T follicular helper cell (primary cell): Measurements from ENCODE around the gene KRTAP19-6.
"Not testable (repeated sequence)": the region's sequence is repeated elsewhere in the genome, so short reads cannot be mapped to it uniquely, and the experiment has no call there.

Experiments used
- DNase-seq: peaks from one replicate; pipeline ENCODE4 v3.0.0-alpha.2; 2020; ENCODE audit warnings: low read depth
- total RNA-seq, 2 experiments: gene quantifications; one replicate each; lab custom pipeline; 2026; lab: John Stamatoyannopoulos, UW

KRTAP19-6 gene
- 0 reads per million in 2 experiments for total RNA-seq

- DNase-seq, result no peak
Observed at GRCh38 chr21:30541764-30542163, at the start of gene KRTAP19-6. Gene KRTAP19-6 (minus strand): TSS chr21:30541864. CDS start chr21:30541833, 31 bp downstream.

GRCh38 chr21:30590297-30590696 lies 48.6 kb upstream of the KRTAP19-6 start, which contains the start of gene KRTAP22-2:
Gene KRTAP22-2 (minus strand): TSS chr21:30590397.
- DNase-seq, result no peak

DNA sequence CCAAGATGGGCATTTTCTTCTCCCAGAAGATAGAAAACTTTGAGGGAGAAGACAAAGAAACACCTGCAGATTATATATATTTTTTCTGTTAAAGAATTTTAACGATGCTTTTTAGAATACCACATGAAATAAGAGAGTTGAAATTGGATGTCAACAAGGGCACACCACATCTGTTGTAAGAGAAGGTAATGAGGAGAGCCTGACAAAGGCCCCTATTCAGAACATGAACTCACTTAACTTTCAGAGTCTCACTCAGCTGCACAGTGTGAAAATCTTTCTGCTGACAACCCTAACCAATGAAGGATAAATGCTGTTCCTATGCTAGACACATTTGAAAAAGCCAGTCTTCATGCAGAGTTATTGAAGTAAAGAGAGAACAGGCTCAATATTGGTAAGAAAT lies 41.2 kb upstream of the KRTAP19-6 start:
- DNase-seq, result no peak

DNA sequence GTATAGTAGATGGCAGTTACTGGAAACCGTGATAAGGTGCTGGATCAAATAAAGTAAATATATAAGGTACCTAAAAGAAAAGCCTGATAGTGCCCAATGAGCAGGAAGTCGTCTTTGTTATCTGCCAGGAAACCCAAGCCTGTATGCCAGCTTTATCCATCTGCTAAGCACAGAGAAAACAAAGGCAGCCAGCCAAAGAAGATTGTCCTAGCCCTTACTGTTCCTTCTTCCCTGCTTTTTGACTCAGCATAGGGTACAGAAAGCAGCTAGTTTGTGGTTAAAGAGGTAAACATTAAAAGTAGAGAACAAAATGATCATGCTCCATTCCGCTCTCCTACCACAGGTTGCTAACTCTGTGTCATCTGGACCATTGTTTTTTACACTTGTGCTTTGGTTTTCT lies 38.5 kb upstream of the KRTAP19-6 start:
- no peak for DNase-seq

- DNase-seq, result no peak
Observed at GRCh38 chr21:30579346-30579745, 37.7 kb upstream of the KRTAP19-6 start.

DNA sequence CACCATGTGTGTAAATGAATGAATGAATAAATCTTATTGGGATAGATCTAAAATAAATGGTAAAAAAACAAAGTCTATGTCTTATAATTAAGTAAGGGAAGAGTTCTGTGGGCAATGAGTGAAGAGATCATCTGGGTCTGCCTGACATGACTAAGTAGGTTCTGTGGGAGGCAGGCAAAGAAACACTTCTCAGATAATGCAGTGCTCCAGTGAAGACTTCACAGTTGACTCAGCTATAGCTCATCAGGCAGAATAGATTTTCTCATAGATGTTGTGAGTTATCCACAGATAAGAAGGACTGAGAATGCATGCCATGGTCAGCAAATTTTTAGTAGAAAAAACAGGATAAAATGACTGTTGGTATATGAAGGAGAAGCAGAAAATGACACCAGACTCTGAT lies 36.1 kb upstream of the KRTAP19-6 start:
- DNase-seq, result no peak

DNA sequence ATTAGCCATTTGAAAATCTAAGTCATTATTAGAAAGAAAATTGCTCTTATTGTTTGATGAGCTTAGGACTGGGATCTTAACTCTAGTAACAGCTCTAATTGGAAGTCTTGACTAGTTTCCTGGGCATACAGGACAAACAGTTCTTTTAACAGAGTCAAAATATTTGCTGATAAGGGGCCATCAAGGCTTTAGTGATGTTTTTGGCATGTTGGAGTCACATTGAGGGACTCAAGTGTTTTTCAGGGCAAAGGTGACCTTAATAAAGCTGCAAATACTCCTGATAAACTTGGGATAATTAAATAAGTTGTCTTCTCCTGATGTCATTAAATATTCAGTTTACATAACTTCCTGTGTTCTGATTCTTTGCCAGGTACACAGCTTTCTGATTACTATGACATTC lies 26.0 kb upstream of the KRTAP19-6 start:
- DNase-seq, result no peak

GRCh38 chr21:30563630-30564029 lies 22.0 kb upstream of the KRTAP19-6 start:
- no peak for DNase-seq

- no peak for DNase-seq
Observed at GRCh38 chr21:30563072-30563471, 21.4 kb upstream of the KRTAP19-6 start.

GRCh38 chr21:30561957-30562356 lies 20.3 kb upstream of the KRTAP19-6 start:
- DNase-seq, result no peak

GRCh38 chr21:30561264-30561895 lies 19.7 kb upstream of the KRTAP19-6 start, which contains the start of gene KRTAP19-7:
Gene KRTAP19-7 (minus strand): TSS chr21:30561314. CDS start chr21:30561289, 25 bp downstream.
- DNase-seq, result no peak

DNA sequence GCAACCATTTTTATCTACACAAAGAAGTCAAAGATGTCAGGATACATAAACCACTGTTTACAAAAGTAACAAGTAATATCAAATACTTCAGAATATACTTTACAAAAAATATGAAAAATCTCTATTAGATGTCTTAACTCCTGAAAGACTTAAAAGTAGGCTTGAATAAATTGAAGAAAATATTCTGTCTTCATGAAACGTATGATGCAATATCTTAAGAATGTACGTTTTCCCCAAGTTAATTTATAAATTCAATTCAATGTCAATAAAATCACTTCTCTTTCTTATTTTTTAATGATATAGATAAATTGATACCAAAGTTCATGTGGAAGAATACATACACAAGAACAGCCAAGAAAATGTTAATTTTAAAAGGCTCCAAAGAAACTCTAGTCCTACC lies 13.4 kb upstream of the KRTAP19-6 start:
- no peak for DNase-seq

GRCh38 chr21:30552782-30553181 lies 11.1 kb upstream of the KRTAP19-6 start:
- no peak for DNase-seq

DNA sequence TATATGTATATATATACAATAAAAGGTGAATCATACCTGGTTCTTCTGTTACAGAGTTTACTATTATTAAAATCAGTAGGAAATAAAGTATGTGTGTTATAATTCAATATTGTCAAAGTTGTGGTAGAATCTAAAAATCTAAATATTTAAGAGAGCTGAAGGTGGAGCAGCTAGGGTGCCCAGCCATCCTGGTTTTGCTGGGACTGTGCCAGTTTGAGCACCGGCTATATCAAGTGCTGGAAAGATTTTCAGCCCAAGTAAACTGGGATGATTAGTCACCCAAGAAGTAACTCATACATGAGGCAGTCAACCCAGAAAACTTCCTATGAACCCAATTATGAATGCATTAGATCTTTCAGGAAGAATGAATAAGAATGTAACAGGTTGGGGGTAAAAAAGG lies 22.8 kb downstream of the KRTAP19-6 start:
- no peak for DNase-seq

- no peak for DNase-seq
Observed at GRCh38 chr21:30515681-30516080, 26.0 kb downstream of the KRTAP19-6 start.

DNA sequence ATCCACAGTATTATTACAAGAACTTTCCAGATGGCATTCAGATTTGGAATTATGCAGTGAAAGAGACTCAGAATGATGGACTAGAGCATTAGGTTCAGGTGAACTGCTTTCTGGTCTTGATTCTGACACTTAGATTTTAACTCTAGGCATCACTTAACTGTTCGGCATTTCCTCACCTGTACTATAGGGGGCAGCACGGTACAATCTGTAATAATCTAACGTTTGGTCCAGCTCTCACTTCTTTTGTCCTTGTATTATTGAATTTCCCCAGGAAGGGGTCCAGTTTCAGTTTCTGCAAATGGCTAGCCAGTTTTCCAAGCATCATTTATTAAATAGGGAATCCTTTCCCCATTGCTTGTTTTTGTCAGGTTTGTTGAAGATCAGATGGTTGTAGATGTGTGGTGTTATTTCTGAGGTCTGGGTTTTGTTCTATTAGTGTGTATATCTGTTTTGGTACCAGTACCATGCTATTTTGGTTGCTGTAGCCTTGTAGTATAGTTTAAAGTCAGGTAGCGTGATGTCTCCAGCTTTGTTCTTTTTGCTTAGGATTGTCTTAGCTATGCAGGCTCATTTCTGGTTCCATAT lies 36.0 kb downstream of the KRTAP19-6 start:
- not testable (repeated sequence) for DNase-seq

GRCh38 chr21:30502041-30502440 lies 39.6 kb downstream of the KRTAP19-6 start, which contains the start of gene KRTAP19-5:
Gene KRTAP19-5 (minus strand): TSS chr21:30502141. CDS start chr21:30502090, 51 bp downstream.
- DNase-seq, result no peak

DNA sequence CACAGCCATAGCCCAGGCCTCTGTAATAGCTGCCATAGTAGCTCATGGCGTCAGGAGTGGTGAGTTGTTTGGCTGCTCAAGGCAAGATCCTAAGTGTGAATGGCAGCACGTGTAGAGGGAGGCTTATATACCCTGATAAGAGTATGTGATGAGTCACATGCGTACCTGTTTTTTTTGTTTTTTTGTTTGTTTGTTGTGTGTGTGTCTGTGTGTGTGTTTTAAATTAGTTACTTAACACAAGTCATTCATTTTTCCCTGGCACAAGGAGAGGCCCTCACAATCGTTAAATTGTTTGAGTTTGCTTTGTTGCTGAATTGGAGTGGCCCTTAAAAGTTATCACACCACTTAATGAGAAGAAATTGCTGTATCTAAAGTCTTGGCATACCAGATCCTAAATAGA lies 44.6 kb downstream of the KRTAP19-6 start, which contains the start of gene KRTAP19-4:
KRTAP19-4 (minus strand) TSS at position 101 of the 400 bp plus-strand sequence; CDS start at position 46, 55 bp downstream.
- DNase-seq, result no peak

DNA sequence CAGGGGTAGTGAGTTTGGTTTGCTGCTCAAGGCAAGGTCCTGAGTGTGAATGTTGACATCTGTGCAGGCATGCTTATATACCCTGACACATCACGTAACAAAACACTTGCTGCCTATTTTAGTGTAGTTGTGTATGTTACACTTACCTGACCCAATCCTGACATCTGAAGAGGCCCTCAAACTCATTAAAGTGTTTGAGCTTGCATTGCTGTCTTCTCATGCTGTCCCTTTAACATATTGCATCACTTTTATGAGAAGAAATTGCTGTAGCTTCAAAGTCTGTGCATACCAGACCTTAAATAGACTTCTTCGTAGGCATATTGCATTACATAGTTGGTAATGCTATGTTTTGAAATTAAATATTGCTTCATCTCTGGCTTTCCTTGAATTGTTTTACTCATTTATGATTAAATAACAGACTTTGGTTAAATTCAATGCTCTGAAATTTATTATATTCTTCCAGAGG lies 49.7 kb downstream of the KRTAP19-6 start, which contains the start of gene KRTAP19-3:
KRTAP19-3 (minus strand) TSS at position 51 of the 466 bp plus-strand sequence. CDS start 56 bp downstream, outside the sequence.
- DNase-seq, result no peak
